Islet of Langerhans (tissue), 1 donor: ENCODE results near the gene MYOF.
"Not testable (repeated sequence)": the region's sequence is repeated elsewhere in the genome, so short reads cannot be mapped to it uniquely, and the experiment has no call there.

Source experiments
- FAIRE-seq: peaks from one replicate; lab custom pipeline; 2011; peaks lifted over from hg19 to GRCh38; lab: Jason Lieb, UNC

The MYOF gene

GRCh38 chr10:93344691-93345090 is 137.4 kb downstream of the MYOF start:
- FAIRE-seq = no peak

GRCh38 chr10:93342921-93343320 is 139.2 kb downstream of the MYOF start:
- no peak for FAIRE-seq

GRCh38 chr10:93342366-93342765 is 139.8 kb downstream of the MYOF start:
- FAIRE-seq = no peak

- no peak for FAIRE-seq
These were observed 144.8 kb downstream of the MYOF start for GRCh38 chr10:93337309-93337721.

GRCh38 chr10:93336678-93337077 is 145.5 kb downstream of the MYOF start:
- FAIRE-seq = no peak

GRCh38 chr10:93336110-93336509 is 146.0 kb downstream of the MYOF start:
- no peak for FAIRE-seq

GRCh38 chr10:93334901-93335327 is 147.2 kb downstream of the MYOF start:
- no peak for FAIRE-seq

- FAIRE-seq = no peak
These were observed 148.0 kb downstream of the MYOF start for GRCh38 chr10:93334181-93334580.

- FAIRE-seq = no peak
These were observed 148.7 kb downstream of the MYOF start for GRCh38 chr10:93333278-93333978.

GRCh38 chr10:93330824-93331223 is 151.3 kb downstream of the MYOF start:
- FAIRE-seq = no peak

- FAIRE-seq = peak; percentile 70
These were observed 162.2 kb downstream of the MYOF start for GRCh38 chr10:93319896-93320295.

GRCh38 chr10:93319096-93319495 is 163.0 kb downstream of the MYOF start:
- no peak for FAIRE-seq

- FAIRE-seq = no peak
These were observed 166.9 kb downstream of the MYOF start for GRCh38 chr10:93315246-93315645.

GRCh38 chr10:93314656-93315055 is 167.5 kb downstream of the MYOF start:
- FAIRE-seq = not testable (repeated sequence)

GRCh38 chr10:93313798-93314197 is 168.3 kb downstream of the MYOF start:
- FAIRE-seq = no peak

GRCh38 chr10:93309062-93309461 is 173.1 kb downstream of the MYOF start:
- no peak for FAIRE-seq

- no peak for FAIRE-seq
These were observed 177.0 kb downstream of the MYOF start for GRCh38 chr10:93305122-93305521.

- no peak for FAIRE-seq
These were observed 181.2 kb downstream of the MYOF start for GRCh38 chr10:93300981-93301380.

- FAIRE-seq = no peak
These were observed 181.7 kb downstream of the MYOF start for GRCh38 chr10:93300288-93300917.

- no peak for FAIRE-seq
These were observed 182.4 kb downstream of the MYOF start for GRCh38 chr10:93299606-93300287.

- no peak for FAIRE-seq
These were observed 182.9 kb downstream of the MYOF start for GRCh38 chr10:93299195-93299594.

GRCh38 chr10:93296151-93296550 is 186.0 kb downstream of the MYOF start:
- no peak for FAIRE-seq

GRCh38 chr10:93293999-93294398 is 188.1 kb downstream of the MYOF start:
- no peak for FAIRE-seq
